Measurements from ENCODE around the gene SCO2. TPM values are rescaled to one million over a fixed set of nuclear protein-coding genes. Genes with fewer than 3 reads are reported as not detected.

The SCO2 gene
- total RNA-seq, 1 donor: 5.1 TPM

DNA sequence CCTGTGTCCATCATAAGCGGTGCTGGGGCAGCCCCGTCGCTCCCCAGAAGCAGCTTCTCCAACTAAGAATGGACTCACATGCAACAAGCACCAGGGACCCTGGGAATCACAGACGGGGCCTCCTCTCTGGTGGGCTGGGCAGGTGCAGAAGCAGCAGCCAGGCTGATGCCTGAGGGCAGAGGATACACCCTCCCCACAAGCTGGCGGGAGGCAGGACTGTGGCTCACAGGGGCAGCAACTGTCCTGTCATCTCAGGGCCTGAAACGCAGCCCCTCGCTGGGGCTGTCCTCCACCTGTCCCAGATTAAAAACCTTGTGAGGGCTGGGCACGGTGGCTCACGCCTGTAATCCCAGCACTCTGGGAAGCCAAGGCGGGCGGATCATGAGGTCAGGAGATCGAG, 47.5 kb downstream of the SCO2 start:
- Histone ChIP-seq H3K4me2 (ENCODE audit: insufficient read depth, low read length) (no peak overlapping the region), H3K4me1 (ENCODE audit: insufficient read depth, low read length) (peaks cover 15% of the 10 kb centered on the region), H3K4me3 (ENCODE audit: insufficient read depth, low read length) (no peak overlapping the region), H3K27ac (ENCODE audit: low read depth, low read length) (no peak overlapping the region), H3K79me2 (ENCODE audit: insufficient read depth, low read length) (peaks cover 16% of the 10 kb centered on the region), H4K20me1 (ENCODE audit: insufficient read depth, low read length) (peaks cover 13% of the 10 kb centered on the region), H3K27me3 (ENCODE audit: insufficient read depth, low read length) (peaks cover 13% of the 10 kb centered on the region), H3K36me3 (ENCODE audit: insufficient read depth, low read length) (no peaks in the 10 kb centered on the region), H2AFZ (ENCODE audit: low read length) (no peak overlapping the region), H3K9me3 (ENCODE audit: low read depth, low read length) (no peaks in the 10 kb centered on the region)
- no peak for TF ChIP-seq CTCF (IDR thresholded peaks at IDR 0.05; ENCODE audit: extremely low read depth, low read depth, low read length)
- no peak for DNase-seq (ENCODE audit: insufficient read length, low spot score, missing footprints)

- Histone ChIP-seq H3K36me3 (ENCODE audit: insufficient read depth, low read length) (no peaks in the 10 kb centered on the region), H3K4me1 (ENCODE audit: insufficient read depth, low read length) (peaks cover 15% of the 10 kb centered on the region), H3K4me3 (ENCODE audit: insufficient read depth, low read length) (no peak overlapping the region), H4K20me1 (ENCODE audit: insufficient read depth, low read length) (peaks cover 23% of the 10 kb centered on the region), H3K79me2 (ENCODE audit: insufficient read depth, low read length) (peaks cover 27% of the 10 kb centered on the region), H3K9me3 (ENCODE audit: low read depth, low read length) (no peaks in the 10 kb centered on the region), H3K27me3 (ENCODE audit: insufficient read depth, low read length) (peaks cover 13% of the 10 kb centered on the region), H3K4me2 (ENCODE audit: insufficient read depth, low read length) (no peak overlapping the region), H2AFZ (ENCODE audit: low read length) (peak overlapping the region; percentile 51), H3K27ac (ENCODE audit: low read depth, low read length) (no peak overlapping the region)
- no peak for TF ChIP-seq CTCF (IDR thresholded peaks at IDR 0.05; ENCODE audit: extremely low read depth, low read depth, low read length)
- no peak for DNase-seq (ENCODE audit: insufficient read length, low spot score, missing footprints)
These were observed 48.5 kb downstream of the SCO2 start for GRCh38 chr22:50476868-50477267.

DNA sequence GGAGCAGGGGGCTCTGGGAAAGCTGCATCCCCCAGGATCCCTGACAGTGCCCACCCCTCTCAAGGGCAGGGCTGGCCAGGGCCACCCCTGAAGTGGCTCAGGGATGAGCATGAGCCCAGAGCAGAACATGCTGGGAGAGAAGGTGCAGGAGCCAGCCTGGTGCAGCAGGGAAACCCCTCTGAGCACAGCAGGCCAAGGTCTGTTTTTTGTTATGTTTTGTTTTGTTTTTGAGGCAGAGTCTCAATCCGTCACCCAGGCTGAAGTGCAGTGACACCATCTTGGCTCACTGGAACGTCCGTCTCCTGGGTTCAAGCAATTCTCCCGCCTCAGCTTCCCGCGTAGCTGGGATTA, 49.8 kb downstream of the SCO2 start:
- H3K4me1 ChIP-seq (ENCODE audit: insufficient read depth, low read length): peaks cover 15% of the 10 kb centered on the region
- peak overlapping the region; percentile 93 for H2AFZ ChIP-seq (ENCODE audit: low read length)
- peak; percentile 58 for DNase-seq (ENCODE audit: insufficient read length, low spot score, missing footprints)
- H3K36me3 ChIP-seq (ENCODE audit: insufficient read depth, low read length): no peaks in the 10 kb centered on the region
- H3K4me3 ChIP-seq (ENCODE audit: insufficient read depth, low read length): peak overlapping the region; percentile 81
- no peaks in the 10 kb centered on the region for H3K9me3 ChIP-seq (ENCODE audit: low read depth, low read length)
- H3K79me2 ChIP-seq (ENCODE audit: insufficient read depth, low read length): peaks cover 39% of the 10 kb centered on the region
- peaks cover 36% of the 10 kb centered on the region for H4K20me1 ChIP-seq (ENCODE audit: insufficient read depth, low read length)
- H3K4me2 ChIP-seq (ENCODE audit: insufficient read depth, low read length): peak overlapping the region; percentile 88
- TF ChIP-seq CTCF (IDR thresholded peaks at IDR 0.05; ENCODE audit: extremely low read depth, low read depth, low read length): no peak
- no peak overlapping the region for H3K27ac ChIP-seq (ENCODE audit: low read depth, low read length)
- peaks cover 7% of the 10 kb centered on the region for H3K27me3 ChIP-seq (ENCODE audit: insufficient read depth, low read length)

GRCh38 chr22:50474710-50475651, 50.4 kb downstream of the SCO2 start, which contains the start of gene SBF1:
SBF1 (minus strand) TSS chr22:50475035; CDS start chr22:50474840, 195 bp downstream.
- TF ChIP-seq CTCF (IDR thresholded peaks at IDR 0.05; ENCODE audit: extremely low read depth, low read depth, low read length): no peak
- peak within 1 kb of the TSS; percentile 93 for H2AFZ ChIP-seq (ENCODE audit: low read length)
- H3K79me2 ChIP-seq (ENCODE audit: insufficient read depth, low read length): peaks cover 46% of the 10 kb centered on the region
- H3K27me3 ChIP-seq (ENCODE audit: insufficient read depth, low read length): peaks cover under 1% of the 10 kb centered on the region
- H3K4me1 ChIP-seq (ENCODE audit: insufficient read depth, low read length): peaks cover 18% of the 10 kb centered on the region
- peak within 1 kb of the TSS; percentile 63 for H3K27ac ChIP-seq (ENCODE audit: low read depth, low read length)
- no peaks in the 10 kb centered on the region for H3K36me3 ChIP-seq (ENCODE audit: insufficient read depth, low read length)
- peak within 1 kb of the TSS; percentile 94 for H3K4me2 ChIP-seq (ENCODE audit: insufficient read depth, low read length)
- peaks cover 42% of the 10 kb centered on the region for H4K20me1 ChIP-seq (ENCODE audit: insufficient read depth, low read length)
- no peaks in the 10 kb centered on the region for H3K9me3 ChIP-seq (ENCODE audit: low read depth, low read length)
- peak within 1 kb of the TSS; percentile 81 for H3K4me3 ChIP-seq (ENCODE audit: insufficient read depth, low read length)
- peak; percentile 100 for DNase-seq (ENCODE audit: insufficient read length, low spot score, missing footprints)

Measured in osteoblast (primary cell).